ENCODE measurements around the gene MANEA. TPM values are rescaled to one million over a fixed set of nuclear protein-coding genes. Genes with fewer than 3 reads are reported as not detected.

Gene MANEA
- total and polyA plus RNA-seq, 7 donors, result 1.0 to 3.7 (median 2.6) TPM

DNA sequence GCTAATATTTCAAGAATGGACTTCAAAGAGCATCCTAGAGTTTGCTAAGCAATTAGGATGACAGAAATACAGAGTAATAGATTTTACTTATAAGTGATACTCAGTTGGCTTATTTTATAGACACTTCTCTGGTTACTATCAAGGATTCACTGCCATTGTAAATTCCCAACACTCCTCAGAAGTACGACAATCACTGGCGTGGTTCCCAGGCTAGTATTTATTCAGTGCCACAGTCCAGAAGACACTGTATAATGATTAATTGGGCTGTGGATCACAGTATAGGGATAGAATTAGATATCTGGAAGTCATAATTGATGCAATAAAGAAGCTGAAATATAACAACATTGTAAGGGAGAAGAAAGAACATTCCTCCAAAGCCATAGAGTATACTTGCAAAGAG is 15.7 kb downstream of the MANEA start:
- WGBS, 3 donors, result 45 to 61% (median 46%) methylated on average over 2 of the region's 2 CpGs
- Histone ChIP-seq H3K9me3 (no peaks in the 10 kb centered on the region), H3K4me1 (no peaks in the 10 kb centered on the region), H3K27me3 (ENCODE audit: insufficient read depth in 3 of 3, low read length in 2 of 3) (no peaks in the 10 kb centered on the region), H3K27ac (no peak overlapping the region), H3K4me3 (no peak overlapping the region), H3K36me3 (ENCODE audit: insufficient read depth in 1 of 2, low read depth in 1 of 2) (no peaks in the 10 kb centered on the region)
- DNase-seq, result no peak
- TF ChIP-seq, protein P1, sequence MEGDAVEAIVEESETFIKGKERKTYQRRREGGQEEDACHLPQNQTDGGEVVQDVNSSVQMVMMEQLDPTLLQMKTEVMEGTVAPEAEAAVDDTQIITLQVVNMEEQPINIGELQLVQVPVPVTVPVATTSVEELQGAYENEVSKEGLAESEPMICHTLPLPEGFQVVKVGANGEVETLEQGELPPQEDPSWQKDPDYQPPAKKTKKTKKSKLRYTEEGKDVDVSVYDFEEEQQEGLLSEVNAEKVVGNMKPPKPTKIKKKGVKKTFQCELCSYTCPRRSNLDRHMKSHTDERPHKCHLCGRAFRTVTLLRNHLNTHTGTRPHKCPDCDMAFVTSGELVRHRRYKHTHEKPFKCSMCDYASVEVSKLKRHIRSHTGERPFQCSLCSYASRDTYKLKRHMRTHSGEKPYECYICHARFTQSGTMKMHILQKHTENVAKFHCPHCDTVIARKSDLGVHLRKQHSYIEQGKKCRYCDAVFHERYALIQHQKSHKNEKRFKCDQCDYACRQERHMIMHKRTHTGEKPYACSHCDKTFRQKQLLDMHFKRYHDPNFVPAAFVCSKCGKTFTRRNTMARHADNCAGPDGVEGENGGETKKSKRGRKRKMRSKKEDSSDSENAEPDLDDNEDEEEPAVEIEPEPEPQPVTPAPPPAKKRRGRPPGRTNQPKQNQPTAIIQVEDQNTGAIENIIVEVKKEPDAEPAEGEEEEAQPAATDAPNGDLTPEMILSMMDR (IDR thresholded peaks at IDR 0.05), result no peak
- ATAC-seq, result no peak
- intact Hi-C loops (cut with DNase I), result no loop called here

DNA sequence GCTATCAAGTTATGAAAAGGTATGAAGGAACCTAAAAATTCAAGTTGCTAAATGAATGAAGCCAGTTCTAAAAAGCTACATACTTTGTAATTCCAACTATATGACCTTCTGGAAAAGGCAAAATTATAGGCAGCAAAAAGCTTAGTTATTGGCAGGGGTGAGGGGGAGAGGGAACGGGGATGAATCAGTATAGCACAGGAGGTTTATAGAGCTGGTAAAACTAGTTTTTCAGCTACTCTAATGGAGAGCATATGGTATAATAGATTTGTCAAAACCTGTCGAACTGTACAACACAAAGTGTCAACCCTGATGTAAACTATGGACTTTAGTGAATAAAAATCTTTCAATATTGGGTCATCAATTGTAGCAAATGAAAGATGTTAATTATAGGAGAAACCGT is 18.7 kb downstream of the MANEA start:
- no peaks in the 10 kb centered on the region for H3K36me3 ChIP-seq (ENCODE audit: insufficient read depth in 1 of 2, low read depth in 1 of 2)
- H3K4me3 ChIP-seq, result no peak overlapping the region
- 88 to 89% (median 89%) methylated on average over 3 of the region's 3 CpGs for WGBS, 3 donors
- H3K9me3 ChIP-seq, result no peaks in the 10 kb centered on the region
- TF ChIP-seq, protein P1 (IDR thresholded peaks at IDR 0.05), result no peak
- ATAC-seq (no peak), DNase-seq (no peak)
- H3K27ac ChIP-seq, result no peak overlapping the region
- intact Hi-C loops (cut with DNase I), result no loop called here
- H3K27me3 ChIP-seq (ENCODE audit: insufficient read depth in 3 of 3, low read length in 2 of 3), result no peaks in the 10 kb centered on the region
- peaks cover 3% of the 10 kb centered on the region for H3K4me1 ChIP-seq

DNA sequence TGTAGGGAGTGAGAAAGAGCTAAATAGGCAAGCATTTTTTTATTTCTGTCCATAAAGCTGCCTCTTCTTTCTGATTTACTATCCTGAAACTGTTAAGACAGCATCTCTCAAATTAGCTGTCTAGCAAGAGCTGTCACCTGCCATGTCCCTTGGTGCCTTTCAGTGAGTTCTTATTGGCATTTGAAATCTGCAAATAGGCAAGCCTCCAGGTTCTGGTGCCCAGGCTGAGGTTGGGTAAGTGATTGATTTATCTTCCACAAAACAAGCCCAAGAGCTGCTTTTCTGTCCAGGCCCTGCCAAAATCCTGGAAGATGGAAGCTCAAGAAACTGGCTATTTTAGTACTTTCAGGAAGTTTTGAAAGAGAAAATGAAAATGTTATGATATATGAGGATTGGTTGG is 22.4 kb downstream of the MANEA start:
- Histone ChIP-seq H3K9me3 (no peaks in the 10 kb centered on the region), H3K4me3 (no peak overlapping the region), H3K27ac (no peak overlapping the region), H3K27me3 (ENCODE audit: insufficient read depth in 3 of 3, low read length in 2 of 3) (no peaks in the 10 kb centered on the region), H3K4me1 (peaks cover 3% of the 10 kb centered on the region), H3K36me3 (ENCODE audit: insufficient read depth in 1 of 2, low read depth in 1 of 2) (no peaks in the 10 kb centered on the region)
- ATAC-seq (no peak), DNase-seq (no peak)
- TF ChIP-seq, protein P1 (IDR thresholded peaks at IDR 0.05), result no peak
- intact Hi-C loops (cut with DNase I), result no loop called here

DNA sequence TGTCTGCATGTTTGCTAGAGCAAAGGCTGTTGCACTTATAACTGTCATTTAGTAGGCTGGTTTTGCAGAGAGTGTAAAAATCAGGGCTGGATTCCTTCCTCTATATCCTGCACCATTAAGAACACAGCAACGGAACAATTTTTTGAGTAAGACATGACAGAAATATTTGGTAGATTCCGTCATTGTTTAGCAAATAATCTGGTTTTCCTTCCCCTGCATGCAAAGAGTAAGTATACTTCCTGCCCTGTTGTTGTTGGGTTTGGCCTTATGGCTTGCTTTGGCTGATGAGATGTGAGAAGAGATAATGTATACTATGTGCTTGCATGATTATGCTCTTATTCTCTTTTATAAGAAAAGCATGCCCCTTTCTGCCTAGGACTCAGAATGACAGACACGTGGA is 23.8 kb downstream of the MANEA start:
- H3K4me3 ChIP-seq, result no peak overlapping the region
- WGBS, 3 donors, result 72 to 81% (median 80%) methylated on average over 3 of the region's 3 CpGs
- intact Hi-C loops (cut with DNase I), result no loop called here
- TF ChIP-seq, protein P1 (IDR thresholded peaks at IDR 0.05), result no peak
- no peak for ATAC-seq
- H3K9me3 ChIP-seq, result no peaks in the 10 kb centered on the region
- DNase-seq, result no peak
- peaks cover 0 to 2% of the 10 kb centered on the region in 2 donors for H3K36me3 ChIP-seq (ENCODE audit: insufficient read depth in 1 of 2, low read depth in 1 of 2)
- peaks cover 3% of the 10 kb centered on the region for H3K4me1 ChIP-seq
- H3K27ac ChIP-seq, result no peak overlapping the region
- no peaks in the 10 kb centered on the region for H3K27me3 ChIP-seq (ENCODE audit: insufficient read depth in 3 of 3, low read length in 2 of 3)

DNA sequence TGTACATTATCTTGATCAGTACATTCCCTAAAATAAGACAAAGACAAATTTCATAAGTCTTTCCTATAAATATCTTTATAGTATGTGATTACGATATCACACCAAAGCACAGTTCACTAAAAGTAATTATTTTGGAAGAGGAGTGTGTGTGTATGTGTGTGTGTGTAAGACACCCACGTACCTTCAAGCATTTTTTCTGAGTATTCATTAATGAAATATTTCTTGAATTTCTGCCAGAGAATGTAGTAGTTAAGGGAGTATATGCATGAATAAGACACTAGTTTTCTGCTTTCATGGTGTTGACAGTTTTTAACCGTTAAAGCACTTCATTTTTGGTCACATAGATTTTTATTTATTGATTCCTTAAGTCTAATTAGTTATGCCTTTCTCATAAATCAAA is 36.8 kb downstream of the MANEA start:
- WGBS, 3 donors, result 53 to 58% (median 56%) methylated on average over 3 of the region's 3 CpGs

More for the DNA sequence above, 36.8 kb downstream of the MANEA start:
- no peaks in the 10 kb centered on the region for H3K36me3 ChIP-seq (ENCODE audit: insufficient read depth in 1 of 2, low read depth in 1 of 2)
- no peaks in the 10 kb centered on the region for H3K4me1 ChIP-seq
- no peak for DNase-seq
- intact Hi-C loops (cut with DNase I), result no loop called here
- TF ChIP-seq, protein P1 (IDR thresholded peaks at IDR 0.05), result no peak
- no peaks in the 10 kb centered on the region for H3K9me3 ChIP-seq
- no peak overlapping the region for H3K4me3 ChIP-seq
- ATAC-seq, result no peak
- no peaks in the 10 kb centered on the region for H3K27me3 ChIP-seq (ENCODE audit: insufficient read depth in 3 of 3, low read length in 2 of 3)
- no peak overlapping the region for H3K27ac ChIP-seq
